SU-DHL-6 (cell line): ENCODE measurements around the gene PXN.
"Not testable (repeated sequence)": the region's sequence is repeated elsewhere in the genome, so short reads cannot be mapped to it uniquely, and the experiment has no call there.

ENCODE experiments used
- H2AFZ ChIP-seq: fragments of 200-600 bp; sonication (generic); 2 replicates; pipeline ENCODE4 v1.6.1; 2014; ENCODE audit warnings: low read depth, mild to moderate bottlenecking, moderate library complexity, mixed read lengths, antibody characterized with exemption, low read length; ENCODE audit not compliant: severe bottlenecking
- H3F3A ChIP-seq: fragments of 200-600 bp; shearing (Covaris generic); 2 replicates; pipeline ENCODE4 v1.6.0; 2016; ENCODE audit warnings: antibody characterized with exemption, mild to moderate bottlenecking; ENCODE audit not compliant: insufficient read depth
- H3K27ac ChIP-seq: fragments of 200-600 bp; sonication (generic); 2 replicates; pipeline ENCODE4 v1.5.1; 2016; ENCODE audit warnings: low read depth, mild to moderate bottlenecking, low read length, moderate library complexity, mixed read lengths
- H3K27me3 ChIP-seq: fragments of 200-600 bp; sonication (generic), shearing (Covaris generic); 2 replicates; pipeline ENCODE4 v1.6.0; 2014; ENCODE audit warnings: mild to moderate bottlenecking, low read length
- H3K36me3 ChIP-seq: fragments of 200-600 bp; sonication (generic); 2 replicates; pipeline ENCODE4 v1.6.1; 2014; ENCODE audit warnings: mild to moderate bottlenecking, low read length, mixed read lengths
- H3K4me2 ChIP-seq: fragments of 300-600, 200-600 bp; shearing (Covaris generic), sonication (generic); 2 replicates; pipeline ENCODE4 v1.6.0; 2014; ENCODE audit warnings: low read length, low read depth, mild to moderate bottlenecking; ENCODE audit not compliant: poor library complexity, severe bottlenecking
- H3K4me3 ChIP-seq: fragments of 200-600 bp; sonication (generic); 2 replicates; pipeline ENCODE4 v1.5.1; 2014; ENCODE audit warnings: antibody characterized with exemption, low read length, mild to moderate bottlenecking, mixed read lengths; ENCODE audit not compliant: insufficient read depth, poor library complexity, severe bottlenecking
- H3K79me2 ChIP-seq: fragments of 200-600 bp; sonication (generic); 2 replicates; pipeline ENCODE4 v1.6.1; 2014; ENCODE audit warnings: mild to moderate bottlenecking, low read length, moderate library complexity; ENCODE audit not compliant: insufficient read depth
- H3K9ac ChIP-seq: fragments of 200-600 bp; sonication (generic); 2 replicates; pipeline ENCODE4 v1.7.0; 2014; ENCODE audit warnings: mild to moderate bottlenecking, low read length
- H3K9me2 ChIP-seq: fragments of 200-600 bp; sonication (generic); replicated peaks from 2 replicates; pipeline ENCODE4 v1.6.1; 2014; ENCODE audit warnings: low read length; ENCODE audit not compliant: insufficient read depth
- H3K9me3 ChIP-seq: fragments of 200-600 bp; sonication (generic); 2 replicates; pipeline ENCODE4 v1.6.1; 2014; ENCODE audit warnings: low read length, mixed read lengths; ENCODE audit not compliant: insufficient read depth
- H4K20me1 ChIP-seq: fragments of 200-600 bp; sonication (generic); 2 replicates; pipeline ENCODE4 v1.6.1; 2014; ENCODE audit warnings: low read depth, mild to moderate bottlenecking, antibody characterized with exemption, low read length, moderate library complexity, mixed read lengths
- CTCF ChIP-seq: fragments of 200-600 bp; sonication (generic); IDR thresholded peaks from one replicate; pipeline ENCODE4 v1.5.1; 2017; ENCODE audit warnings: antibody characterized with exemption, mild to moderate bottlenecking, low read length, moderate library complexity; ENCODE audit not compliant: insufficient read depth, poor library complexity, severe bottlenecking
- EZH2phosphoT487 ChIP-seq: fragments of 200-600 bp; sonication (generic), shearing (Covaris generic); conservative IDR thresholded peaks from 2 replicates; pipeline ENCODE4 v1.6.1; 2018; ENCODE audit warnings: mild to moderate bottlenecking, antibody characterized with exemption, low read length, moderate library complexity, mixed read lengths

The PXN gene

DNA sequence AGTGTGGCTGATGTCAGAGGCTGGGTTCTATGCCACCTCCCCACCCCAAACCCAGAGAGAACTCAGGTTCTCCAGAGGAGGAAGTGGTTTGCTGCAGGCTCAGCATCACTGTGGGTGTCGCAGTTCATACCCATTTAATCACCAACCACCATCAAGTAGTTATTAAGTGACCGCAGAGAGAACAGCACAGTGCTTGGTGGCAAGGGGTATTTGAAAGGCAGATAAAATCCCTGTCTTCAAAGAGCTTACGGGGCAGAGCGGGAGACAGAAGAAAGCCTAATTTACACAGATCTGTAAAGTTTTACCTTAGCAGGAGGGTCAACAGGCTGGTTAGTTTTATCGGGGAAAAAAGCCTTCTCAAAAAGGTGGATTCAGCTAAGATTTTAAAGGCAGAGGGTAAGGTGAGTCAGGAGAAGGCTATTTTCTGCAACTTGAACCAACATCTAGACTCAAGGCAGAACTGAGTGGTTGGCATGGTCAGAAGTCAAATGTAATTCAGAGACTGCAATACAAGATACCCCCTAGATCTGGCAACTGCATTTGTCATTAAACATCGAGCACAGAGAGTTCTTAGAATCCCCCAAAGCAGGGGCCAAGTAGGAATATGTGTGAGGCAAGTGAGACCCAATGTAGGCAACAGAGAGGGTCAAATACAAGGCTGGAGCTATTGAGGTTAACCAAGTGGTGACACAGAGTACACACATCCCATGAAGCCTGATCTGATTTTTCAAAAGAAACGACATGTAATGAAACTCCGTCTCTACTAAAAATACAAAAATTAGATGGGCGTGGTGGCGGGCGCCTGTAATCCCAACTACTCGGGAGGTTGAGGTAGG, 13.2 kb downstream of the PXN start:
- H3F3A ChIP-seq: no peaks in the 10 kb centered on the region
- no peaks in the 10 kb centered on the region for H3K36me3 ChIP-seq
- no peaks in the 10 kb centered on the region for H3K79me2 ChIP-seq
- no peaks in the 10 kb centered on the region for H3K9me3 ChIP-seq
- no peak overlapping the region for H3K9ac ChIP-seq
- no peaks in the 10 kb centered on the region for H3K27me3 ChIP-seq
- H4K20me1 ChIP-seq: no peaks in the 10 kb centered on the region
- TF ChIP-seq CTCF: no peak
- no peak for TF ChIP-seq EZH2phosphoT487
- H3K9me2 ChIP-seq: no peaks in the 10 kb centered on the region
- H3K4me2 ChIP-seq: no peak overlapping the region
- no peak overlapping the region for H2AFZ ChIP-seq
- H3K4me3 ChIP-seq: no peak overlapping the region
- no peak overlapping the region for H3K27ac ChIP-seq

GRCh38 chr12:120251364-120252070, 14.0 kb downstream of the PXN start:
- not testable (repeated sequence) for H3K9ac ChIP-seq, H3K79me2 ChIP-seq, H3K9me3 ChIP-seq, H3K4me2 ChIP-seq, H3K4me3 ChIP-seq, H3K9me2 ChIP-seq, H2AFZ ChIP-seq, H3F3A ChIP-seq, H3K36me3 ChIP-seq, H3K27ac ChIP-seq, H3K27me3 ChIP-seq, H4K20me1 ChIP-seq

- Histone ChIP-seq H2AFZ (no peak overlapping the region), H3K27ac (no peak overlapping the region), H3K27me3 (no peaks in the 10 kb centered on the region), H3K36me3 (no peaks in the 10 kb centered on the region), H3F3A (no peaks in the 10 kb centered on the region), H3K4me2 (no peak overlapping the region), H3K79me2 (no peaks in the 10 kb centered on the region), H3K9me3 (no peaks in the 10 kb centered on the region), H4K20me1 (no peaks in the 10 kb centered on the region), H3K9ac (no peak overlapping the region), H3K9me2 (no peaks in the 10 kb centered on the region), H3K4me3 (no peak overlapping the region)
- TF ChIP-seq EZH2phosphoT487 (no peak), CTCF (no peak)
These were observed 15.4 kb downstream of the PXN start for GRCh38 chr12:120249875-120250795.
